Measurements from ENCODE around the gene CNTN4. TPM values are rescaled to one million over a fixed set of nuclear protein-coding genes. Genes with fewer than 3 reads are reported as not detected.

The CNTN4 gene
- total RNA-seq, 1 donor from 2014 or later: 5.2 TPM

- H3K9ac ChIP-seq: no peak overlapping the region
- H2AFZ ChIP-seq (replicated peaks): no peak overlapping the region
- Mint-ChIP-seq H3K27ac (no peak overlapping the region), H3K4me3 (no peak overlapping the region), H3K36me3 (no peaks in the 10 kb centered on the region), H3K4me1 (peaks cover 4% of the 10 kb centered on the region), H3K9me3 (no peaks in the 10 kb centered on the region), H3K27me3 (ENCODE audit: insufficient read depth, low read depth) (no peaks in the 10 kb centered on the region)
- H3K4me2 ChIP-seq: no peak overlapping the region
- no peaks in the 10 kb centered on the region for H3K9me3 ChIP-seq (ENCODE audit: low read depth)
- H3K36me3 ChIP-seq: no peaks in the 10 kb centered on the region
- H4K20me1 ChIP-seq (ENCODE audit: low read depth): no peaks in the 10 kb centered on the region
- no peak overlapping the region for H3K27ac ChIP-seq
- H3K4me1 ChIP-seq: peaks cover 19% of the 10 kb centered on the region
- no peaks in the 10 kb centered on the region for H3K79me2 ChIP-seq (ENCODE audit: low read depth)
- TF ChIP-seq EZH2phosphoT487 (IDR thresholded peaks at IDR 0.05): no peak
- no peak for TF ChIP-seq EZH2 (IDR thresholded peaks at IDR 0.05)
- TF ChIP-seq, protein P1, sequence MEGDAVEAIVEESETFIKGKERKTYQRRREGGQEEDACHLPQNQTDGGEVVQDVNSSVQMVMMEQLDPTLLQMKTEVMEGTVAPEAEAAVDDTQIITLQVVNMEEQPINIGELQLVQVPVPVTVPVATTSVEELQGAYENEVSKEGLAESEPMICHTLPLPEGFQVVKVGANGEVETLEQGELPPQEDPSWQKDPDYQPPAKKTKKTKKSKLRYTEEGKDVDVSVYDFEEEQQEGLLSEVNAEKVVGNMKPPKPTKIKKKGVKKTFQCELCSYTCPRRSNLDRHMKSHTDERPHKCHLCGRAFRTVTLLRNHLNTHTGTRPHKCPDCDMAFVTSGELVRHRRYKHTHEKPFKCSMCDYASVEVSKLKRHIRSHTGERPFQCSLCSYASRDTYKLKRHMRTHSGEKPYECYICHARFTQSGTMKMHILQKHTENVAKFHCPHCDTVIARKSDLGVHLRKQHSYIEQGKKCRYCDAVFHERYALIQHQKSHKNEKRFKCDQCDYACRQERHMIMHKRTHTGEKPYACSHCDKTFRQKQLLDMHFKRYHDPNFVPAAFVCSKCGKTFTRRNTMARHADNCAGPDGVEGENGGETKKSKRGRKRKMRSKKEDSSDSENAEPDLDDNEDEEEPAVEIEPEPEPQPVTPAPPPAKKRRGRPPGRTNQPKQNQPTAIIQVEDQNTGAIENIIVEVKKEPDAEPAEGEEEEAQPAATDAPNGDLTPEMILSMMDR (IDR thresholded peaks at IDR 0.05): no peak
- peaks cover 20% of the 10 kb centered on the region for H3F3A ChIP-seq (ENCODE audit: low read depth)
- no peak for DNase-seq (ENCODE audit: low spot score)
- no peak overlapping the region for H3K4me3 ChIP-seq
- H3K27me3 ChIP-seq: no peaks in the 10 kb centered on the region
Observed at GRCh38 chr3:2680236-2680635, 581.6 kb downstream of the CNTN4 start.

DNA sequence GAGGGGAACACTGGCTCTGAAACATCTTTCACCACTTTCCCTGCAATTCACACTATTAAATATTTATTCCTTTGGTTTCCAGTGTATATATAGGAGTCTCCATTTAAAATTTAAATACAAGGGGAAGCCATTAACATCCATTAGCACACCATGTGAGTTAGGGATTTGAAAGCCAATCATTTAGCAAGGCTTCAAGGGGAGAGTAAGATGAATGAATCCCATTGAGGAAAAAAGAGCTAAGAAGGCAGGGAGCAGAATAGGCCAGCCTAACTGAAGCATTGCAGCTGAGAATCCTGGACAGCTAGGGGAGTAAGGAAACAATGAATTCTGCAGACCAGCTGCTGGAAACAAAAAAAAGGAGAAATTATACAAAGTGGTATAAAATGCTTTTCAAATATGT lies 585.4 kb downstream of the CNTN4 start:
- Mint-ChIP-seq H3K9me3 (no peaks in the 10 kb centered on the region), H3K27ac (no peak overlapping the region), H3K27me3 (ENCODE audit: insufficient read depth, low read depth) (no peaks in the 10 kb centered on the region), H3K4me3 (no peak overlapping the region), H3K36me3 (no peaks in the 10 kb centered on the region), H3K4me1 (peaks cover 9% of the 10 kb centered on the region)
- no peak for TF ChIP-seq EZH2phosphoT487 (IDR thresholded peaks at IDR 0.05)
- TF ChIP-seq EZH2 (IDR thresholded peaks at IDR 0.05): no peak
- H2AFZ ChIP-seq (replicated peaks): no peak overlapping the region
- no peaks in the 10 kb centered on the region for H4K20me1 ChIP-seq (ENCODE audit: low read depth)
- H3K27me3 ChIP-seq: no peaks in the 10 kb centered on the region
- no peak overlapping the region for H3K4me3 ChIP-seq
- peak overlapping the region; percentile 79 for H3K27ac ChIP-seq
- no peaks in the 10 kb centered on the region for H3K79me2 ChIP-seq (ENCODE audit: low read depth)
- no peaks in the 10 kb centered on the region for H3K36me3 ChIP-seq
- DNase-seq (ENCODE audit: low spot score): peak; percentile 49
- no peak overlapping the region for H3K9ac ChIP-seq
- peak overlapping the region; percentile 61 for H3K4me2 ChIP-seq
- no peaks in the 10 kb centered on the region for H3K9me3 ChIP-seq (ENCODE audit: low read depth)
- peaks cover 37% of the 10 kb centered on the region for H3K4me1 ChIP-seq
- peaks cover 23% of the 10 kb centered on the region for H3F3A ChIP-seq (ENCODE audit: low read depth)

GRCh38 chr3:2686816-2687502 lies 588.3 kb downstream of the CNTN4 start:
- Histone ChIP-seq H3K9ac (no peak overlapping the region), H3K4me2 (no peak overlapping the region), H3F3A (ENCODE audit: low read depth) (peaks cover 23% of the 10 kb centered on the region), H3K79me2 (ENCODE audit: low read depth) (no peaks in the 10 kb centered on the region), H3K27ac (no peak overlapping the region), H3K9me3 (ENCODE audit: low read depth) (no peaks in the 10 kb centered on the region), H2AFZ (replicated peaks) (no peak overlapping the region), H3K27me3 (no peaks in the 10 kb centered on the region), H3K36me3 (no peaks in the 10 kb centered on the region), H3K4me3 (no peak overlapping the region), H4K20me1 (ENCODE audit: low read depth) (no peaks in the 10 kb centered on the region), H3K4me1 (peaks cover 37% of the 10 kb centered on the region)
- Mint-ChIP-seq H3K4me1 (peaks cover 9% of the 10 kb centered on the region), H3K27me3 (ENCODE audit: insufficient read depth, low read depth) (no peaks in the 10 kb centered on the region), H3K4me3 (no peak overlapping the region), H3K36me3 (no peaks in the 10 kb centered on the region), H3K9me3 (no peaks in the 10 kb centered on the region), H3K27ac (no peak overlapping the region)
- DNase-seq (ENCODE audit: low spot score): no peak
- TF ChIP-seq, protein P1 (IDR thresholded peaks at IDR 0.05): no peak
- TF ChIP-seq EZH2phosphoT487 (IDR thresholded peaks at IDR 0.05) (no peak), EZH2 (IDR thresholded peaks at IDR 0.05) (no peak)

GRCh38 chr3:2697589-2697988 lies 598.9 kb downstream of the CNTN4 start:
- H3K4me1 Mint-ChIP-seq: no peaks in the 10 kb centered on the region
- Histone ChIP-seq H3F3A (ENCODE audit: low read depth) (no peaks in the 10 kb centered on the region), H3K79me2 (ENCODE audit: low read depth) (no peaks in the 10 kb centered on the region), H4K20me1 (ENCODE audit: low read depth) (no peaks in the 10 kb centered on the region), H2AFZ (replicated peaks) (no peak overlapping the region), H3K4me1 (no peaks in the 10 kb centered on the region), H3K27ac (no peak overlapping the region), H3K9ac (no peak overlapping the region), H3K4me2 (no peak overlapping the region), H3K27me3 (no peaks in the 10 kb centered on the region), H3K4me3 (no peak overlapping the region), H3K36me3 (no peaks in the 10 kb centered on the region), H3K9me3 (ENCODE audit: low read depth) (no peaks in the 10 kb centered on the region)
- TF ChIP-seq EZH2phosphoT487 (IDR thresholded peaks at IDR 0.05): no peak
- TF ChIP-seq EZH2 (IDR thresholded peaks at IDR 0.05): no peak
- TF ChIP-seq, protein P1 (IDR thresholded peaks at IDR 0.05): no peak
- no peaks in the 10 kb centered on the region for H3K36me3 Mint-ChIP-seq
- DNase-seq (ENCODE audit: low spot score): no peak
- no peak overlapping the region for H3K4me3 Mint-ChIP-seq
- H3K27me3 Mint-ChIP-seq (ENCODE audit: insufficient read depth, low read depth): no peaks in the 10 kb centered on the region
- H3K27ac Mint-ChIP-seq: no peak overlapping the region
- no peaks in the 10 kb centered on the region for H3K9me3 Mint-ChIP-seq
